Muscle of leg (tissue), 11 donors: ENCODE results near the gene BSG. TPM values are rescaled to one million over a fixed set of nuclear protein-coding genes. Genes with fewer than 3 reads are reported as not detected.
"Not testable (repeated sequence)": the region's sequence is repeated elsewhere in the genome, so short reads cannot be mapped to it uniquely, and the experiment has no call there.

Experiments
- DNase-seq: peaks from one replicate; pipeline ENCODE4 v3.0.0; 2013
- H3K27ac ChIP-seq: one replicate; pipeline ENCODE4 v1.5.1; 2013; ENCODE audit warnings: mild to moderate bottlenecking, low read length, control low read depth
- H3K27me3 ChIP-seq: one replicate; pipeline ENCODE4 v1.6.1; 2013; ENCODE audit warnings: low read length; ENCODE audit not compliant: control insufficient read depth, insufficient read depth
- H3K36me3 ChIP-seq: one replicate; pipeline ENCODE4 v1.6.1; 2013; ENCODE audit warnings: low read length; ENCODE audit not compliant: control insufficient read depth, insufficient read depth
- H3K4me1 ChIP-seq: one replicate; pipeline ENCODE4 v1.6.1; 2013; ENCODE audit warnings: low read length; ENCODE audit not compliant: control insufficient read depth, insufficient read depth
- H3K4me3 ChIP-seq: one replicate; pipeline ENCODE4 v1.5.1; 2013; ENCODE audit warnings: low read length, control low read depth
- H3K9me3 ChIP-seq: replicated peaks from 2 replicates; pipeline ENCODE4 v1.6.1; 2013; ENCODE audit warnings: low read depth, low read length; ENCODE audit not compliant: control insufficient read depth
- WGBS: methylation state at CpG from one replicate; pipeline ENCODE4 v1.1.5; 2013; ENCODE audit warnings: missing lambda C conversion rate; ENCODE audit not compliant: insufficient coverage; 5-methylcytosine and 5-hydroxymethylcytosine counted together
- polyA plus RNA-seq, 8 donors: library from polyadenylated mRNA; unstranded; fragments of 120-200 nt; gene quantifications; one replicate each; pipeline versions ENCODE4 v1.2.1 to v1.2.3, GENCODE V29; 2013; ENCODE audit warnings: inconsistent platforms in 1 of 8, low replicate concordance in 1 of 8; ENCODE audit not compliant: insufficient read length in 8 of 8, insufficient read depth in 1 of 8
- total RNA-seq: library from RNA; stranded (reverse); fragments of 120-200 nt; gene quantifications from one replicate; pipeline ENCODE4 v1.2.4, GENCODE V29; 2013

Gene BSG
- total and polyA plus RNA-seq, 9 donors, result 160 to 260 (median 221) TPM

DNA sequence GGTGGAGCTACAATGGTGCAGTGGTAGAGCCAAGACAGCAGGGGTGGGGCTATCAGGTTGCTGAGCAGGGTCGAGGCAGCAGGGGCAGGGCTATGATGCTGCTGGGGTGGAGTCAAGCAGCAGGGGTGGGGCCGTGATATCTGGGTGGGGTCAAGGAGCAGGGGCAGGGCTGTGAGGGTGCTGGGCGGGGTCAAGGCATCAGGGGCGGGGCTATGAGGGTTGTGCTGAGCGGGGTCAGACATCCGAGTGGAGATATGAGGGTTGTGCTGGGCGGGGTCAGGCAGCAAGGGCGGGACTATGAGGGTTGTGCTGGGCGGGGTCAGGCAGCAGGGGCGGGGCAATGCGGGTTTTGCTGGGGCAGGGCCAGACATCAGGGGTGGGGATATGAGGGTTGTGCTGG, 32.0 kb downstream of the BSG start:
- Histone ChIP-seq H3K9me3 (no peaks in the 10 kb centered on the region), H3K27me3 (no peaks in the 10 kb centered on the region), H3K4me3 (no peak overlapping the region), H3K27ac (no peak overlapping the region), H3K36me3 (no peaks in the 10 kb centered on the region), H3K4me1 (peaks cover 8% of the 10 kb centered on the region)
- WGBS, result 87% methylated on average over 8 of the region's 11 CpGs
- no peak for DNase-seq

GRCh38 chr19:605061-605971, 32.9 kb downstream of the BSG start:
- H3K4me1 ChIP-seq, result peaks cover 18% of the 10 kb centered on the region
- H3K4me3 ChIP-seq, DNase-seq, H3K36me3 ChIP-seq, H3K27me3 ChIP-seq, H3K27ac ChIP-seq, H3K9me3 ChIP-seq: not testable (repeated sequence)
- 68% methylated on average over 6 of the region's 34 CpGs for WGBS

DNA sequence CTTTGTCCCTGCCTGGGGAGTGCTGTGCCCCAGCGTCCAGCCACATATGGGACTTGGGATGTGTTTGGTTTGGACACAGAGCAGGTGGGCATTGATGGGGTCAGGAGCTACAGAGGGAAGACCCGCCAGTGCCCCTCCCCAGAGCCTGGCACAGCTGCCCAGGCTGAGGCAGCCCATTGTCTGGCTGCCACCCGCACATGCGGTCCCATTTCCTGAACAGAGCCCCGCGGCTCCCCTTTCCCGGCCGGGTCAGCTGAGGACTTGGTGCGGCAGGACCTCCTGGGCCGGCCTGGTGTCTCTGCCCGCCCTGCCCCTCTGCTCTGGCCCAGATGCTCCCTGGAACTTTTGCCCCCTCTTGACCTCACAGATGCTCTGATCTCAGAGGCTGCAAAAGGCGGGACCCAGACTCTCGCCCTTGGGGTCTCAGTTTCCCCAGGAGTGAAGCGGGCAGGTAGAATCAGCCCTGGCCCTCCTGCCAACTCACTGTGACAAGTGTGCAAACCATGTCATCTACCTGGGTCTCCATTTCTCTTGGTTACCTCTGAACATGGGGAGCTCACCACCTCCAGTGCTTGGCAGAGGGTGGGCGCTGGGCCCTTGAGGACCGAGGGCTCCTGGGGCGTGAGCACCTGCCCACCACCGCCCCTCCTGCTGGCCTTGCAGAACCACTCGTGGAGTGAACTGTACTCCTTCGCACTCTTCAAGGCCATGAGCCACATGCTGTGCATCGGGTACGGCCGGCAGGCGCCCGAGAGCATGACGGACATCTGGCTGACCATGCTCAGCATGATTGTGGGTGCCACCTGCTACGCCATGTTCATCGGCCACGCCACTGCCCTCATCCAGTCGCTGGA, 35.1 kb downstream of the BSG start:
- Histone ChIP-seq H3K27me3 (no peaks in the 10 kb centered on the region), H3K36me3 (no peaks in the 10 kb centered on the region), H3K4me1 (peaks cover 26% of the 10 kb centered on the region), H3K4me3 (no peak overlapping the region), H3K9me3 (no peaks in the 10 kb centered on the region), H3K27ac (no peak overlapping the region)
- 84% methylated on average over 30 of the region's 30 CpGs for WGBS
- DNase-seq, result no peak

DNA sequence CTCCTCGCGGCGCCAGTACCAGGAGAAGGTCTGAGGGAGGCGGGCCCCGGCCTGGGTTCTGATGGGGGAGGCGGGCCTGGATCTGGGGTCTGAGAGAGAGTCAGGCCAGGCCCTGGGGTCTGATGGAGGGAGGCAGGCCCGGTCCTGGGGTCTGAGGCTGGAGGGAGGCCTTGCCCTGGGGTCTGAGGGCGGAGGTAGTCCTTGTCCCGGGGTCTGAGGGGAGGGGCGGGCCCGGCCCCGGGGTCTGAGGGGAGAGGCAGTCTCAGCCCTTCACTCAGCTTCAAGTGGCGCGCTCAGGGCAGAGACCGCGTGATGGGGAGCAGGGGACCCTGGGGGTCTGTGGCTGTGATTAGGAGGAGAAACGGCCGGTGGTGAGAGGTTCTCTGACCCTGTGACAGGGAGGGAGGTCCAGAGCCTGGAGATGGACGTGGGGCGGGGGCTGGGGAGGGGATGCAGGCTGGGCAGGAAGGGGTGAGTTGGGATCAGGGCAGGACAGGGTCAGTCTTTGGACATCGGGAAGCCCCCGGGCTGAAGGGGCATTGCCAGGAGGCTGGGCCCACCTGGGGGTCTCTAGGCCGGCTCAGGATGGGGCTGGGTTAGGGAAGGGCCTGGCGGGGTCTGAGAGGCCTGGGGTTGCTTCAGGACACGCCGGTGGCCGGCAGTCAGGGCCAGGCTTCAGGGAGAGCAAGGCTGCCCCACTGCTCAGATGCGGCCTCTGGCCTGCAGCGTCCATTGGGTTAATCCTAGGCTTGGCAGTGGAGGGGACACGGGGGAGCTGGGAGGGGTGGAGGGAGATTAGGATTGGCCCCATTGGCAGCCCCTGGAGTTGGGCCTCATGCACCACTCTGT, 36.0 kb downstream of the BSG start:
- 71% methylated on average over 25 of the region's 30 CpGs for WGBS
- peaks cover 26% of the 10 kb centered on the region for H3K4me1 ChIP-seq
- no peaks in the 10 kb centered on the region for H3K36me3 ChIP-seq
- H3K27me3 ChIP-seq, result peaks cover 3% of the 10 kb centered on the region
- no peak overlapping the region for H3K27ac ChIP-seq
- no peak overlapping the region for H3K4me3 ChIP-seq
- H3K9me3 ChIP-seq, result no peaks in the 10 kb centered on the region
- DNase-seq, result no peak

DNA sequence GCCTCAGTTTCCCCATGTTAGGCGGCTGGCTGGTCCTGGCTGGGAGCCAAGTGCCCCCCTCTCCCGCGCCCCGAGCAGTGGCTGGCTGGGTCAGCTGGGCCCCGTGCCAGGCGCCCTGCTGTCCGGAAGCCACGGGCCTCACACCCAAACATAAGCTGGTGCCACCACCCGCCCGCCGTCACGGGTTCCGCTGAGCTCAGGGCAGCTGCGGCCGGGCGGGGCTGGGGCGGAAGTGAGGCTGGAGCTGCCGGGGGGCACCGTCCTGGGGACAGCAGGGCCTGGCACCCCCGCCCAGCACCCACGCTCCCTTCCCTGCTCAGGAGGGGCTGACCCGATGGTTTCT, 36.6 kb downstream of the BSG start:
- peak; percentile 59 for DNase-seq
- no peaks in the 10 kb centered on the region for H3K9me3 ChIP-seq
- peaks cover 3% of the 10 kb centered on the region for H3K27me3 ChIP-seq
- no peak overlapping the region for H3K4me3 ChIP-seq
- no peaks in the 10 kb centered on the region for H3K36me3 ChIP-seq
- peaks cover 26% of the 10 kb centered on the region for H3K4me1 ChIP-seq
- H3K27ac ChIP-seq, result no peak overlapping the region
- WGBS, result 70% methylated on average over 15 of the region's 22 CpGs

DNA sequence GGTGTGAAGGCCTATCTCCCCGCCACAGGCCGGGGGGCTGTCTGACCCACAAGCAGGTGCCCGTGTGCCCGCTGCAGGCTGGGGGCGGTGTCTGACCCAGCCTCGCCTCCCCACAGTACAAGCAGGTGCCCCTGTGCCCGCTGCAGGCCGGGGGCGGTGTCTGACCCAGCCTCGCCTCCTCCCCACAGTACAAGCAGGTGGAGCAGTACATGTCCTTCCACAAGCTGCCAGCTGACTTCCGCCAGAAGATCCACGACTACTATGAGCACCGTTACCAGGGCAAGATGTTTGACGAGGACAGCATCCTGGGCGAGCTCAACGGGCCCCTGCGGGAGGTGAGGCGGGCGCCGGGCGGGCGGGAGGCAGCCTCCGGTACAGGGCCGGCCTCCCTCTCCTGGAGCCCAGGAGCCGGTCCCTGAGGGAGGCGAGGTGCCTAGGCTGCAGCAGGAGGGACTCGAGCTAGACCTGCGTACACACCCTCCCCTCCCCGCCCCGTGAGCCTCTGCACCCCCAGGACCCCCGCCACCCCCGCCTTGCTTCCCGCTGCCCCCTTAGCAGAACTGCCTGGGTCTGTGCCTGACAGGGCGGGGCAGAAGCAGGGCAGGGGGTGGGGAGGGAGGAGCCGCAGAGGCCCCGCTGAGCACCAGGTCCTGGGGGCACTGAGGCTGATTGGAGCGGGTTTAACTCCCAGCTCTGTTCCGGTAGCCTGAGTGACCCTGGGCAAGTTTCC, 37.8 kb downstream of the BSG start:
- WGBS, result 57% methylated on average over 34 of the region's 38 CpGs
- no peak overlapping the region for H3K27ac ChIP-seq
- no peaks in the 10 kb centered on the region for H3K36me3 ChIP-seq

DNA sequence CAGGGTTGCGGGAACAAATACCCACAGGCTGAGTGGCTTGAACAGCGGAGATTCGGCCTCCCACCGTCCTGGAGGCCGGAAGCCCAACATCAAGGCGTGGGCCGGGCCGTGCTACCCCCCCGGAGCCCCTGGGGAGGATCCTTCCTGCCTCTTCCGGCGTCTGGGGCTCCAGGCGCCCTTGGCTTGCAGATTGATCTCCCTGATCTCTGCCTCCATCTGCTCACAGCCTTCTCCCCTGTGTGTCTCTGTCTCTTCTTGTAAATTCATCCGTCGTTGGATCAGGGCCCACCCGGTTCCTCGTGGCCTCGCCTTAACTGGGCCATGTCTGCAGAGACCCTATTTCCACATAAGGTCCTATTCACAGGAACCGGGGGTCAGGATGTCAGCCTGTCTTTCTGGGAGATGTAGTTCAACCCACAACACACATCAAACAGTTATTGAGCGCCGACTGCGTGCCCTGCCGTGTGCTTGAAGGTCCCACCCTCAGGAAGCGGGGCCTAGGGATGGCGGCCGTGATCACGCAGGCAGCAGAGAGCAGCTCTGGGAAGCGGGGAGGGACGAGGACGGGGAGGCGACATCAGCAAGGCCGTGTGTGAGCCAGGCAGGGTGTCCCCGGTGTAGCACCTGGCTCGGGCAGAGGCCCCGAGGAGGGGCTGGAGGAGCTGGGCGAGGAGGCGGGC, 38.5 kb downstream of the BSG start:
- peak; percentile 64 for DNase-seq
- Histone ChIP-seq H3K27me3 (peaks cover 13% of the 10 kb centered on the region), H3K9me3 (no peaks in the 10 kb centered on the region), H3K36me3 (no peaks in the 10 kb centered on the region), H3K27ac (no peak overlapping the region), H3K4me3 (no peak overlapping the region), H3K4me1 (peaks cover 26% of the 10 kb centered on the region)
- 17% methylated on average over 35 of the region's 36 CpGs for WGBS

More for the DNA sequence above, 37.8 kb downstream of the BSG start:
- H3K4me3 ChIP-seq, result no peak overlapping the region
- H3K4me1 ChIP-seq, result peaks cover 26% of the 10 kb centered on the region
- DNase-seq, result peak; percentile 27
- H3K27me3 ChIP-seq, result peaks cover 9% of the 10 kb centered on the region
- no peaks in the 10 kb centered on the region for H3K9me3 ChIP-seq

DNA sequence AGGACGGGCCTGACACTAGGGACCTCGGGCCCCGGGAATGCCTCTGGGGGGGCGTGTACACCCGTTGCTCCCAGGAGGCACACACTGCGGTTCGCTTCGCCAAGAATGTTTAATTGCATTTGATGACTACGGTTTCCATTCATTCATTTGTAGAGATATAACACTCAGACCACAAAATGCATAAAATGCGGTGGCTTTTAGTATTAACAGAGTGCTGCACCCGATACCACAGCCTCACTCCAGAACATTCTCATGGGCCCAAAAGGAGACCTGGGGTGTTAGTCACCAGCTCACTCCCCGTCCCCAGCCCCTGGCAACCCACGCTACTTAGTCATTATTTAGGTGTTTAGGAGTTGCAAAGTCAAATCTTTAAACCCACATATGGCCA, 39.1 kb downstream of the BSG start:
- H3K36me3 ChIP-seq, result no peaks in the 10 kb centered on the region
- peaks cover 26% of the 10 kb centered on the region for H3K4me1 ChIP-seq
- H3K4me3 ChIP-seq, result no peak overlapping the region
- no peak overlapping the region for H3K27ac ChIP-seq
- DNase-seq, result no peak
- peaks cover 13% of the 10 kb centered on the region for H3K27me3 ChIP-seq
- 28% methylated on average over 5 of the region's 13 CpGs for WGBS
- no peaks in the 10 kb centered on the region for H3K9me3 ChIP-seq

- H3K4me1 ChIP-seq, result peaks cover 26% of the 10 kb centered on the region
- WGBS, result 61% methylated on average over 33 of the region's 33 CpGs
- no peak for DNase-seq
- no peaks in the 10 kb centered on the region for H3K9me3 ChIP-seq
- peaks cover 13% of the 10 kb centered on the region for H3K27me3 ChIP-seq
- H3K4me3 ChIP-seq, result no peak overlapping the region
- H3K36me3 ChIP-seq, result peaks cover 6% of the 10 kb centered on the region
- no peak overlapping the region for H3K27ac ChIP-seq
Observed at GRCh38 chr19:612941-613340, 40.5 kb downstream of the BSG start.
